ENCODE measurements around the gene WWOX.

The WWOX gene

DNA sequence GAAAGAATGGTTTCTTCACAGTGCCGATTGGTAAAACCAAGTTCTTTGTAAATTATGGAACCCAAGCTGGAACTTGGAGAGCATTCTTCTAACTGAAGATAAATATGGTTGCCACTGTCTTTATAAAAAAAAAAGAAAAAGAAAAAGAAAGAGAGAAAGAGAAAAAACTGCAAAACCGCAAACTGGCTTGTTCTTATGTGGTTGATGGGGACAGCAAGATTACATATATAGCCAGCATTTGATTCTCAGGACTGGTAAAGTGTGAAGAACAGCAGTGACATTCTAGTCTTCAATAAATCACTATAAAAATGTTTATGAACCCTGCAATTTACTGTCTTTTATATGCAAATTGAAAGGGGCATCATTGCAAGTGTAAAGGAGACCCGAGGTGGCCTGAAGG is 896.0 kb downstream of the WWOX start:
- no peak for DNase-seq (ENCODE audit: low spot score)

DNA sequence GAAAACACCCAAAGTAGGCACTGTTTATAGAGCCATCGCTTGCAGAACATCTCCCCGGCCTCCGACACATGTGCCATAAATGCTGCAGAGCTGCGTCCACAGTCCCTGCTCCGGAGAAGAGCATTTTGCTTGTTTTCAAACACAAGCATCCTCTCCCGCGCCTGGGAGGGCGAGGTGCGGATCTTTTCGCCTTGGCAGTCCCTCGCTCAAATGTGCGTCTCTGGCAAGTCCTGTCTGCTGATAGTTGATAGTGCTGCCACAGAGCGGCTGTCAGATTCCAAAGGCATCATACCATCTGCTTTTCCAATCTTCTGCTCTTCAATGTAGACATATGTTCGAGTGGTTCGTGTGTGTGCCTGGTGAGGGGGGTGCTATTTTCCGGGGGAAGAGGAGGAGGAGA is 897.3 kb downstream of the WWOX start:
- DNase-seq (ENCODE audit: low spot score): no peak

DNA sequence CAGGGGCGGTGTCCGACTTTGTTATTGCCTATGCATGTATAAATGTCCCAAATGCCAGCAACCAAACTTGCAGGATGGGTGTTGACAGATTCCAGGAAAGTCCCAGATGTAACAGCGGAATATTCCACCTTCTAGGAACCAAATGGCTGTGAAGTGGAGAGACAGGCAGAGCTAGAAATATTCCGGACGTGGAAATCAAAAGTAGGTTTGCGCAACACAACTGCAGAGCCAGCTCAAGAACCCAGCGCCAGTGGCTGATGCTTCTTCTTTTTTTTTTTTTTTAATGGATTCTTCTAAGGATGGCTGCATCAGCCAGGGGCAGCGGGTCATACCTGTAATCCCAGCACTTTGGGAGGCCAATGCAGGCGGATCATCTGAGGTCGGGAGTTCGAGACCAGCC is 899.4 kb downstream of the WWOX start:
- no peak for DNase-seq (ENCODE audit: low spot score)

DNA sequence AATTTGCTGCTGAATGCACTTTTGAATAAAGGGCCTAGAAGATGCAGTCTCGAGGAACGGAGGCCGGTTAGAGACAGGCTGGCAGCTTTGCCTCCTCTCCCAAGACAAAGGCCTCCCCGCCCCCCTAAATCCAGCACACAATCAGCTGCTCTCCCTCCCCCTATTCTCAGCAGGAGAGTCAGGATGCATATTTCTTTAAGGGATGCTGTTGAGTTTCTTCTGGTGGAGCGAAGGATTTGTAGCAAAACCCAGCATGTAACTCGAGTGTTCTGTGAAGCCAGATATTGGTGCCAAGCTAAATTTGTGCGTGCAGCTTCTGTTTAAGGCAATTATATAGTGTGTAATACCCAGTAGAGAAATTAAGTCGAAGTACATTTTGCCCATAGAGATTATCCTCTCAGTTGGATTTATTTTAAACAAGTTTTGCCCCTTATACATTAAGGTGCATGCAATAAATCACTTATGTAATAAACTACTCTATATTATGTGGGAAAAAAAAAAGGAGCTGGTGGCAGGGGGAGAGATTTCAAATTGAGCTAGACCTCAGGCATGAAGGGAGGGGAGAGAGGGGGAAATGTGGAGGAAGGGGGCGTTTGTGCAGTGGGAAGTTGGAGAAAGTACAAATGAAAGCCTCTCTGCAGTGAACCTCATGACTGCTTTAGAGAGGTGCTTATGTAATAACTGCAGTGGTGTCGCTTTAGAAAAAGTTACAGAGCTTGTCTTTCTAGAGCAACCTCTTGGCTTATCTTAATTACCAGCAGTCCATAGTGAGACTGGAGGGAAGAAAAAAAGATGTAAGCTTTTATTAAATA is 901.9 kb downstream of the WWOX start:
- DNase-seq (ENCODE audit: low spot score): no peak

DNA sequence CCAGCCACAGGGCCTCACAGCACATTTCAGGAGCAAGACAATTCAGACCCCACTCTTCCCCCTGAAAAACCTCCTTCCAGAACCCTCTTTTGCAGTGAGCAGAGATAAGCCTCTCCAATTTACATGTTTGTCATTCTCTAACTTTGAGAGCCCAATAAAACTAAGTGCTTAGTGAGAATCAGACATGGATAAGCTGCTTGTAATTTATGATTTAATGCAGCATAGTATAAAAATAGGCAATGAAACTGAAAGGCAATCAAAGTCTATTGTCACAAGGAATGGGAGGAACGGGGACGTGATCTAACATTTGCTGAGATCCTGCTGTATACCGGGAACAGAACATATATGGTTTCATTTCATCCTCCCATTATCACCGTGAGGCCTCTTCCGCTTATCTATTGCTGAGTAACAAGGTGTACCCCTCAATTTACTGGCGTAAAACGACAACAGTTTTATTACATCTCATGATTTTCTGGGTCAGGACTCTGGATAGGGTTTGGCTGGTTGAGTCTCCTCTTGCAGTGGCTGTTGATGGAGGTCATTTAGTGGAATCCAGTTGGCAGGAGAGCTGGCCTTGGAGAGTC is 903.7 kb downstream of the WWOX start:
- no peak for DNase-seq (ENCODE audit: low spot score)

DNA sequence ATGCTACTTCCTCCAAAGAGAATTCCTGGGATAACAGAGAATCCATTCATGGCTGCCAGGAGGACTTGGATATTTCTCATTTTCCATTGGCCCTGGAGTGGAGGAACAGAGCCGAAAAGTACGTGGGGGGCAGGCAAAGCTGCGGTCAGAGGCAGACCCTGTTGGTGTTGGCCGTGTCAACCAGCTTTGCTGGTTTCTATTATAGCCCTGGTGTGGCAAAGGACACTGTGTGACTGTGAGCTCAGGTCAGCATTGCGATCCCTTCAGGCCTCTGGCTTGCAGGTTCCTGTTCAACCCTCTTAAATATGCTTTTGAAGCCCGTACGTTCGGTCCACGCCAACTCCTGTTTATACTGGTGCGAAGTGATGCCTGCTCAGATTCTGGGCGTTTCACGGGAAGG is 904.9 kb downstream of the WWOX start:
- DNase-seq (ENCODE audit: low spot score): peak; percentile 60

DNA sequence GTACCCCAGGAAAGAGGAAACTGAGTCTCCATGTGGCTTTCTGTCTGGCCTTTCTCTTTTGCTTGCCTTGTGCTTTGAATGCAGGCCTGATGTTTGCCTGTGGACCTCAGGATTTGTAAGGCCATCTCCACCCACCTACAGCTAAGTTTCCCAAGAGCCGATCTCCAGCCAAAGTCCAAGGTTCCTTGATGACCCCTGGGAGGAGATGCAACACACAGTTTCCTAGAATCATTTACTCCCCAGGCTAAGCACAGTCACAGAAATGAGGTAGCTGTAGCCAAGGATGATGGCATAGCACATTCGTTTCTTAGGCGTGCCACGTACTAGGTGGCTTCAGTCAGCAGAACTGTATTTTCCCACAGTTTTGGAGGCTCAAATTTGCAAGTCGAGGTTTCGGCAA is 905.6 kb downstream of the WWOX start:
- peak; percentile 26 for DNase-seq (ENCODE audit: low spot score)

DNA sequence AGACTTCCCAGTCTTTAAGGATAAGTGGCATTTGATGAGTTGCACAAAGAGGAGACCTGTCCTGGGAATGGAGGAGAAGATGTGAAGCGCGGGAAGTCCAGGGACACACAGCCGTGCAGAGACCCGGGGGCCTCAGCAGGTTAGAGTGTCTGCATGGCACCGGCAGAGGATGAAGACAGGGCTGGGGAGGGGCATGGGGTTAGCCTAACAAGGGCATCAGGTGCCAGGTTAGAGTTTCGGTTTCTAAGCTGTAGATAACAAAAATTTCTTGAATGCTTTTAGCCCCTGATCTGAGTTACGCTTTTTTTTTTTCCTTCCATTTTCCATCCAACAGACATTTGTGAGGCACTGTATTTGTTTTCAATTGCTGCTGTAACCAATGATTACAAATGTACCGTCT is 906.8 kb downstream of the WWOX start:
- no peak for DNase-seq (ENCODE audit: low spot score)

DNA sequence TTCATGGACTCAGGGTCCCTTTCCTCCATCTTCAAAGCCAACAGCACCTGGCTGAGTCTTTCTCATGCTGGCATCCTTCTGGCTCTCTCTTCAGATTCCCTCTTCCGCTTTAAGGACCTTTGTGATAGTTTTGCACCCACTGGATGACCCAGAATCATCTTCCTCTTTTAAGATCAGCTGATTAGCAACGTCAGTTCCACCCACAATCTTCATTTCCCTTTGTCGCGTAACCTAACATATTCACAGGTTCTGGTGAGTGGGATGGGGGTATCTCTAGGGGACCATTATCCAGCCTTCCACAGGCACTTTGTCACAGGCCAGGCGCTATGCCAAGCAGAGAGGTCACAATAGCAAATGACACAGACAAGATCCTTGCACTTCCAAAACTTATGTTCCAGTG is 907.3 kb downstream of the WWOX start:
- peak; percentile 14 for DNase-seq (ENCODE audit: low spot score)

DNA sequence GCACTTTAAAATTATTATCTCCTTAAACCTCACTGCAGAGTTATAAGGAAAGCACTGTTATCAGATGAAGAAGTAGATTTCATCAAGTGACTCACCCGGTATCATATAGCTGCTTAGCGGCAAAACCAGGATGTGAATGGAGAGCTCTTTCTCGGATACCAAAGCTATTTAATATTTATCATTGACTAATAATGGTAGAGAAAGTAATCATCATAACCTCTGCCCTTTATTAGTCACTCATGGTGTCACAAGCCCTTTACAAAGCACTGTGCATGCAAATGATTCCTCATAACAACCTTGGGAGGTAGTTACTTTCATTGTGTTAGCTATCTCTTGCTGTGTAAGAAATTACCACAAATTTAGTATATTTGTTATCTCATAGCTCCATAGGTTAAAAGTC is 908.2 kb downstream of the WWOX start:
- DNase-seq (ENCODE audit: low spot score): no peak

DNA sequence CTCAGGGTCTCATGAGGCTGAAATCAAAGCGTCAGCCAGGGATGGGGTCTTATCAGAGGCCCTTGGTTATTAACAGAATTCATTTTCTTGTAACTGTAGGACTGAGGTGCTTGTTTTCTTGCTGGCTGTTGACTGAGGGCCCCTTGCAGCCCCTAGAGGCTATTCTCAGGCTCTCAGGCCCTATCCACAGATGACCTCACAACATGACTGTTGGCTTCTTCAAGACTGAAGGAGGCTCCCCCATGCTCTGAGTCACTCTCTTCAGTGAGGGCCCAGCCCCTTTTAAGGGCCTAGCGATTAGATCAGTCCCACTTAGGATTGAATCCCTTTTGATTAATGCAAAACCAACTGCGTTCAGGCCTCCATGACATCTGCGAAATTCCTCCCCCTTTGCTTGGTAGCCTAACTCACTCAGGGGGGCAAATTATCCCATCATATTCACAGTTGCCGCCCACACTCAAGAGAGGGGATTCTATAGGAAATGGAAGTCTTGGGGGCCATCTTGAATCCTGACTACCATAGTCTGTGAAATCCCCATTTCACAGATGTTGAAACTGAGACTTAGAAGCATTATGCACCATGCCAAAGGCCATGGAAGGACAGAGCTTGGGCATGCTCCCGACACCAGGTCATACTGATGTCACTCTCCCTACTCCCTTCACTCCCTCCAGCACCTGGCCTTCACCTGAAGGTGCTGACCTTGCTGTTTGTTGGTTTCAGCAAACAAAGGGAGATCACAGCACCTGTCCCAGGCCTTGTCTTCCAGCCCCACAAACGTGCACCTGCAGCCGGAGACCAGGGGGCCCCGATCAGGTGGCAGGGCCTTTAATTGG is 908.8 kb downstream of the WWOX start:
- DNase-seq (ENCODE audit: low spot score): peak; percentile 38

DNA sequence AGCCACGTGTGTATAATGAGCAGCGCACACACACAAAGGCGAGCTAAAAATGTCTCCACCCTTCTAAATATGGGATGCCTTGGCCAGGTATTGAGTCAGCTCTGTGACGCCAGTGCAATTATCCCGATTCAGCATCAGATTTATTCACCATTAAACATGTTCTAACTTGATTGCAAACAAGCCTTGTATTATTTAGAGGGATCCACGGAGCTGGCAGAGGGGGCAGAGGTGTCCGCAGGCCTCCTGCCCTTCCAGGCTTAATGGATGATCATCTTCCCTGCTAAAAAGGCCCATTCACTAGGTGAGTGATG is 909.4 kb downstream of the WWOX start:
- DNase-seq (ENCODE audit: low spot score): peak; percentile 49

DNA sequence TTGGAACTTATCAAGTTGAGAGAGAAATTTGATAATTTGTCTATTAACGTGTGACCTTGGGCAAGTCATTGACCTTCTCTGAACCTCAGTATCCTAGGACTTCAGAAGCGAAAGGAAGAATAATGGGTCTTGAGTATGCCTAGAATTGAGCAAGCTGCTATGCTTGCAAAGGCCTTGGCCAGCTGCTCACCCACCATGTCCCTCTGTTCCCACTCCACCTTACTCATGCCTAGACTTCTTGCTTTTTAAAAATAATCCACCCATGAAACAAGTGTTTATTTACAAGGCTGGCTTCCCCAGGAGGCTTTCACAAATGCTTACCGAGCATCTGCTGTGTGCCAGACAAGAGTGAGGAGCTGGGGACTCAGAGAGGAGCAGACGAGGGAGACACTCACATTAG is 910.4 kb downstream of the WWOX start:
- DNase-seq (ENCODE audit: low spot score): no peak

DNA sequence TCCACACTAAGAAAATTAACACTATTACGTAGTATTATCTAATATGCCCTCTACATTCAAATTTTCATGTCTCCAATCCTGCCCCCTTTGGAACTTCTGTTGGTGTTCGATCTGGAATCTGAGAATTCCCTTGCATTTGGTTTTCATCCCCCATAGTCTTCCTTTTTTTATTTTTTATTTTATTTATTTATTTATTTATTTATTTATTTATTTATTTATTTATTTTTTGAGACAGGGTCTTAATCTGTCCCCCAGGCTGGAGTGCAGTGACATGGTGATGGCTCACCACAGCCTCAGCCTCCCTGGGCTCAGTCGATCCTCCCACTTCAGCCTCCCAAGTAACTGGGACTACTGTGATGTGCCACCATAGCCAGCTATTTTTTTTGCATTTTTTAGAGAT is 911.8 kb downstream of the WWOX start:
- no peak for DNase-seq (ENCODE audit: low spot score)

DNA sequence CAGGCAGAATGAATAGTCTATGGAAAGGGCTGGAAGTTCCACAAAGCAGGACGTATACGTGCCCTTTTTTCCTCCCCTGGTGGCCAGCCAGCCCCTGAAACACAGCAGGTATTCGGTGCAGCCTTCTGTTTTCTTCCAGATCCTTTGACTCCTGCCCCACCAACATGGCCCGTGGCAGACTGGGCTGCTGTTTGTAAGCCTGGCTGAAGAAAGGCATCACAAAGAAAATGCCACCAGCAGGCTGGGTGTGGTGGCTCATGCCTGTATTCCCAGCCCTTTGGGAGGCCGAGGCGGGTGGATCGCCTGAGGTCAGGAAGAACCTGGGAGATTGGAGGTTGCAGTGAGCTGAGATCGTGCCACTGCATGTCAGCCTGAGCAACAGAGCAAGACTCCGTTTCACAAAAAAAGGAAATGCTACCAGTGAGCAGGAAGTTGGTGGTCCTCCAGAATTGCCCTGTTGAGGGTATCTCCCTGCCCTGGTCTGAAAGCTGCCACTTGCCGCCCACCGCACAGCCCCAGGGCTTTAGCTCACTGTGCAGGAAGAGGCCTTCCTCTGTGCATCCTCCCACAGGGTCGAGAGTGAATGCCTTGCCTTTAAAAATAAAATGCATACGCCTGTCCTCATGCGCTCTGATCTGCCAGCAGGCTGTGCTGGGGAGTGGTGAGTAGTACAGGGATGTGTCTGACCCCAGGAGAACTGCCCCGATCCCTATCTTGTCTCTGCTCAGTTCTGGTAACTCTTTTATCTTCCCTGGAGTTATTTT is 913.4 kb downstream of the WWOX start:
- no peak for DNase-seq (ENCODE audit: low spot score)

DNA sequence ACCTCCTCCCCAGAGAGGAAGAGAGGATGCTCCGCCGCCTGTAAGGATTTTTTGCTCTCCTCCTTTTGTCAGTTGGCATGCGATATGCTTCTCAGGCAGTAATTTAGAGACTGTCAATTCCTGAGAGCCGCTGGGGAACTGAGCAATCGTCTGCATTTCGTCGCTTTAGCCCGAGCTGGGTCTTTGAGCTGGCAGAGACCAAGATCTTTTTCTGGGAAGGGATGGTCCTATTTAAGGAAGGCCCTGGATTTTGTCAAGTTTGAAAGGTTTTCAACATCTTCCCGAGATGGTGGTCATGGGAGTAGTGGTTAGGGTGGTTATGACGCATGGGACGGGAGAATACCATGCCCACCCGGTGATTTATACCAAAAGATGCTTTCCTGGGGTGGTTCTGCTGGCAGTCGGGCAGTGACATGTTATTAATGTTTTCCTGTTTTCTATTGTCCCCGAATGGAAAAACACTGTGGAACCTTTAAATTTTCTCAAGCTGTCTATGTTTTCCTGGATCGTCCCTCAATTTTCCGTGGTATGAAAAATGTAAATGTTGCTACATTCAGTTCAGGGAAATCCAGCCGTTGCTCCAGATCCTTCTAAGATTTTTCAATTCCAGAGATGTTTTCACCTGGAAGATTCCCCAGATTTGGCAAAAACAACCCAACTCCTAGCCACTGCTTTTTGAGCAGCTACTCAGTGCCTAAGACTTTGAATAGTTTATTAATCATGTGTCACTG is 914.6 kb downstream of the WWOX start:
- DNase-seq (ENCODE audit: low spot score): no peak

DNA sequence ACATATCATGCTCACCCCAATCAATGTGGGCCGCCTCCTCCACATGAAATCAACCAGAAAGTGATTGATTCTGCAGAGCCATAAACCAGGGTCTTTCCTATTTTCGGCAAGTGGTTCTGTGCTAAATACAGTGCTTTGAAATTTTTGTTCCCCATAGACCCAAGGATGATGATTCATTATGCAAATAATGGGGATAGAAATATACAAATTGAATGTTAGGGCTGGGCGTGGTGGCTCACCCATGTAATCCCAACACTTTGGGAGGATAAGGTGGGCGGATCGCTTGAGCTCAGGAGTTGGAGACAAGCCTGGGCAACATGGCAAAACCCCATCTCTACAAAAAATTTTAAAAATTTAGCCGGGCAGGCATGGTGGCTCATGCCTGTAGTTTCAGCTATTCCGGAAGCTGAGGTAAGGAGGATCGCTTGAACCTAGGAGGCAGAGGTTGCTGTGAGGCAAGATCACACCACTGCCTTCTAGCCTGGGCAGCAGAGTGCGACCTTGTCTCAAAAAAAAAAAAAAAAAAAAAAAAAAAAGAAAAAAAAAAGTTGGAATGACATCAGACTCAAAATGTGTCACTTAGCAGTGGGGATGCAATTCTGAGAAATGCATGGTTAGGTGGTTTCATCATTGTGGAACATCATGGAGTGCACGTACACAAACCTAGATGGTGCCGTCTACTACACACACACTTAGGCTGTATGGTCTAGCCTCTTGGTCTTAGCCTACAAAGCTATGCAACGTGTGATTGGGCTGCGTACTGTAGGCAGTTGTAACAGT is 919.4 kb downstream of the WWOX start:
- no peak for DNase-seq (ENCODE audit: low spot score)

DNA sequence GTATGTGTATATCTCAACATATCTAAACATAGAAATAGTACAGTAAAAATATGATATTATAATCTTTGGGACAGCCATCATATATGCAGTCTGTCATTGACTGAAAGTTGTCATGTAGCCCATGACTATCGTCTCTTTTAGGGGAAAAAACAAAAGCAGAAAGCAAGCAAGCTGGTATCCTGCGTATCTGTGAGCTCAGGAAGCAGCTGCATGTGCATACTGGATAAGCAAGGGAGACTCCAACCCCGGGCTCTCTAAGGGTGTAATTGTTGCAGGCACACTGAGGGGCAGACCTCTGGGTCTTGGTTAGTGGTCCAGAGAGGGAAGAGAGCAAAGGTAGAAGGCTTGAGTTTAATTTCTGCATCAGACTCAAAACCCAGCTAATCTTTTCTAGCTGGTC is 920.0 kb downstream of the WWOX start:
- DNase-seq (ENCODE audit: low spot score): no peak

DNA sequence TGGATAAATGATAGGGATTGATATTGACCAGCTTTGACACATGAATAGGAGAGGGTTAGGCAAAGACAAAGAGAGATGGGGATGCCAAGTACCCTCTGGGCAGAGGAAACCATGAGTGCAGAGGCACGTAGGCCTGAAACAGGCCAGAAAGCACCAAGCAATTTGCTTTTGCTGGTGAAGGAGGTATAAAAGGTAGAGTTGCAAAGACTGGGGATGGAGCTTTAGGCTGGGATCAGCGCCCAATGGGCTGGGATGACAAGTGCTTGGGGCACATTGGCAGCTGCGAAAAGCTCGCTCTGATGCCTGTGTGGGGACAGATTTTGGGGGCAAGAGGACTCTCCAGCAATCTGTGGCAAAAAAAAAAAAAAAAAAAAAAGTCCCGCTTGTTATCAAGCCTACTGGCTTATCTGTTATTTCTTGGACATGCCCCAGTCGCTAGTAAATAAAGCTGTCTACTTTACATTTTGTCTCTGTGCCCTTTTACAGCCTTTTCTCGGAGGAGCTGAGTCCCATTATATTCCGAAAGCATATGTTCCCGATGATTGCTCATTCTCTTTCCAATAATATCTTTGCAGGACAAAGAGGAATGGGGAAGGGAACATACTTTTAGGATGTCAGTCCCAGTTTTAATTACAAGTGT is 922.7 kb downstream of the WWOX start:
- no peak for DNase-seq (ENCODE audit: low spot score)

DNA sequence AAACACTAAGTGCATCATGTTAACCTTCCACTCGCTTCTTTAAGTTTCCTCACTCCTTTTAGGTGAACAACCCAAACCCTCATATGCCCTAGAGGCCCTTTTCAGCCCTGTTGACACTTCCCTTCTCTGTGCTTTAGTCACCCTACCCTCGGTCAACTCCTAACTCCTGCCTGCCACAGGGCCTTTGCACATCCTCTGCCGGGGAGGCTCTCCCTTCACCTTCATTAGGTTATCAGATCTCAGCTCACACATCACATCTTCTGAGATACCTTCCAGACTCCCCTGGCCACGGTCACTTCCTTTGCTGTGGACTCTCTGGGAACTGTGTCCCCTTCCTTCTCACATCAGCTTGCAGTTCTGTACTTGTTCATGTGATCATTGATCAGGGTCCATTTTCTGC is 926.7 kb downstream of the WWOX start:
- no peak for DNase-seq (ENCODE audit: low spot score)

DNA sequence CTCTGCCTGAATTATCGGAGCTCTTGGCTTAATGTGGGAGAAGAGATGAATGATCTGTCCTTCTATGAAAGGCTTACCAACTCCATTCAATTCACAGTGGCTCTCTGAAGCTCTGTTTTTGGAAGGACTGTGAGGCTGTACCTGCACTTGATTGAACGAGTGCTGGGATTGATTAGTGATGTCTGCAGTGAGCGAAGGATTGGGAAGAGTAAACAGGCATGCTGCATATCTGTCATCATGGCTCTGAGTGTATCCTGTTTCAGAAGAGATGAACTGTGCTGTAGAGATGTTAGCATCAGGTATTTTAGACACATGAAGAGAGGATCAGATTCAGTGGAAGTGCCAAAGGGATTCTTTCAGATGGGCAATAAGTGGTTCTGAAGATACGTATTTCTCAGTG is 937.1 kb downstream of the WWOX start:
- no peak for DNase-seq (ENCODE audit: low spot score)
